NCI-H82 (cell line): ENCODE data around the gene CDYL.

Experiments
- DNase-seq: peaks from one replicate; lab custom pipeline; 2025; lab: John Stamatoyannopoulos, UW

CDYL gene

DNA sequence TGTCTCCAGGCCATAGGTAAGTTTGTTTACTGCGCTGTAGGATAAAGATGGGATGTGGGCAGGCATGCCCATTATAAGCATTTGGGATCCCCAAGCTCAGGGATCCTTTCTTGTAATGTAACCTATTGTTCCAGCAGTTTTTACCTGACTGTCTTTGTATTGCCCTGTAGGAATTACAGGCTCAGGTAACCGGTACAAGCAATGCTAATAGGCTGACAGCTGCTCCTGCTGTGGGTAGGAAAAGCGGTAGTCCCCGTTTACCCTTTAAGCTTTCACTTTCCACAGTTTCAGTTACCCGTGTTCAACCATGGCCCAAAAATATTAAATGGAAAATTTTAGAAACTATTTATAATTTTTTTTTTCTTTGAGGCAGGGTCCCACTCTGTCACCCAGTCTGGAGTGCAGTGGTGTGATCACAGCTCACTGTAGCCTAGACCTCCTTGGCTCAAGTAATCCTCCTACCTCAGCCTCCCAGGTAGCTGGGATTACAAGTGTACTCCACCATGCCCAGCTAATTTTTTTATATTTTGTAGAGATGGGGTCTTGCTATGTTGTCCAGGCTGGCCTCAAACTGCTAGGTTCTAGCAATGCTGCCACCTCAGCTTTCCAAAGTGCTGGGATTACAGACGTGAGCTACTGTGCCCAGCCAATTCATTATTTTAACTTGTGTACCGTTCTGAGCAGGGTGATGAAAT, 108.6 kb downstream of the CDYL start:
- DNase-seq: no peak

DNA sequence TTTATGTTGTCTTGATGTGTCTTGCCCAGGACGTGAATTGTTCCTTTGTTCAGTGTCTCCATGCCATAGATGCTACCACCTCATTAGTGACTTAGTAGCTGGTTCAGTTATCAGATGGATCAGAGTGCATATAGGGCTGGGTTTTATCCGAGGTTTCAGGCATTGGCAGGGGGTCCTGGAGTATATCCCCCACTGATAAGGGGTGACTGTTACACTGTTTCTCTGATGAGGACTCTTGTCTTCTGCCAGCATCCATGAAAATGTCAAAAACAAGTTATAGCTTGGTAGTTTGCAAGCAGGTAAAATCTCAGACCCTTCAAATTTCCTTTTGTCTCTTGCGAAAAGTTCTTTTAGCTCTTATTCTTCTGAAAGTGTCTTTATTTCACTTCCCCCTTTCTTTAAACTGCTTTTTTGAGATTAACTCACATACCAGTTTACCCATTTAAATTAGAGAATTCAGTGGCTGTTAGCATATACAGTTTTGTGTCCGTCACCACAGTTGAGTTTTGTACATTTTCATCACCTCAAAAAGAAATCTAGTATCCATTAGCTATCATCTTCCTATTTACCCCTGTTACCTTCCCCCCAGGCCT, 109.2 kb downstream of the CDYL start:
- DNase-seq: no peak

GRCh38 chr6:4888841-4889240, 112.6 kb downstream of the CDYL start:
- peak; percentile 18 for DNase-seq

DNA sequence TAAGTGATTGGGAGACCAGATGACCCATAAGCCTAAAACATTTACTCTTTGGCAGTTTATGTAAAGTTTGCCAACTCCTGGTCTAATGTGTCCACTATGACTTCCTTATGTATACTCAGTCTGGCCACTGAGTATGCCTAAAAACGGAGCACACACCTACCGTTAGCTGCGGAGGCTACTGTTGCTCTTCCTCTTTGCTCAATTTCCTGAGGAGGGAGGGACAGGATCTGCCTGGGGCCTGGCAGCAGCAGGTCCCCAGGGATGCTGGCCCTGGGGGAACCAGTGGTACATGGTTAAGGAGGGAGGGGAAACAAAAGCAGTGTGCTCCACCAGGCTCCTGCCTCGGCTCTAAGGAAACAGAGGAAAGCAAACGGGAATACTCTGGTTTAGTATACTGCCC, 113.5 kb downstream of the CDYL start:
- DNase-seq: peak; percentile 4

DNA sequence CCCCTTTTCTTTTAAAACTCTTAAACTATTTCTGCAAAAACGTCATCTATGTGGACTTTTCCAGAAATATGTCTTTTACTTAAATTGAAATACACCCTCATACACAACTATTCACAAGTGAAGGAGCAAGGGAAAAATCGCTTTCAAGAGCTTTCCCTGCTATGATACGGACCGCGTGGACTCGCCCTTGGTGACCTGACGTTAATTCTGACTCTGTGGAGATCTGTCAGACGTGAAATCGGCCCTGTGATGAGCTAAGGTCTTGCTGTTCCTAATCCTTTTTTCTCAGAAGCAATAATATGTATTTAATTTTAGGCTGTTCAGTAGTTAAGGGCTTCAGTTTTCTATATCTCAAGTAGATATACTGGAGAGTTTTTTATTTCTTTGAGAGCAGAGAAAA, 114.0 kb downstream of the CDYL start:
- no peak for DNase-seq

GRCh38 chr6:4890627-4891026, 114.4 kb downstream of the CDYL start:
- DNase-seq: no peak

GRCh38 chr6:4891141-4891540, 114.9 kb downstream of the CDYL start:
- DNase-seq: no peak

GRCh38 chr6:4892785-4893485, 116.7 kb downstream of the CDYL start:
- DNase-seq: no peak

- DNase-seq: no peak
Measured at GRCh38 chr6:4894049-4894448, 117.8 kb downstream of the CDYL start.

DNA sequence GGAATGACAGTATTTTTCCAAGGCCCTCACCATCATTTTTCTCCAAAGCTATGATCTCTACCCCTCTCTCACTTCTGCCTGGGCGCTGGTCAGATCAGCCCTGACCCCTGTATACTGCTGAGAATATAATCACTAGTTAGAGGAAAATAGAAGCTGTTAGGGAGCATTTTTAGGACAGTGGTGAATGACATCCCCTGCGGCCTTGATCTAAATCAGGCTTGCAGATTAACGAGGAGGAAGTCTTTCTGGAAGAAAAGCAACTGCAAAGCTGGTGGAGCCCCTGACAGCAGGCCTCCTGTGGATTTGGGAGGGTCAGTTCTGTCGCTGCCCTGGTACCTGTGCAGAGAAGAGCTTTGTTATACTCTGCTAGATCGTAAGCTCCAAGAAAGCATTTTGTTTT, 119.8 kb downstream of the CDYL start:
- no peak for DNase-seq

DNA sequence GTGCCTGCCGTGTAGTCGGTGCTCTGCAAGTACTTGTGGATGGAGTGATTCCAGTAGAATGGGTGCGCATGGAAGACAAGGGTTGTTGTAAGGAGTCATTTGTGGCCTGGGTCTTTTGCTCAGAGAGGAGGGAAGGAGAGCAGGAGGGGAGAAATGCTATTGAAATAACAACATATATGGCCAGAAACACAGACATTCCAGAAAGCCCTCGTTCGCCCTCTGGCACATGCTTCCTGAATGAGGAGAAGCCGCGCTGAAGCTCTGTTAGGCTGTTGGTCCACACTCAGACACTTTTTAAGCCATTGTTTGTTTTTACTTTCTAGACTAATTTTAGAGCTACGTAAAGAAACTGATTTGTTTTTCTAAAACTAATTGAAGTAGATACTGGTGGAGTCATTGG, 120.2 kb downstream of the CDYL start:
- DNase-seq: no peak

- no peak for DNase-seq
Measured at GRCh38 chr6:4899249-4900034, 123.2 kb downstream of the CDYL start.

DNA sequence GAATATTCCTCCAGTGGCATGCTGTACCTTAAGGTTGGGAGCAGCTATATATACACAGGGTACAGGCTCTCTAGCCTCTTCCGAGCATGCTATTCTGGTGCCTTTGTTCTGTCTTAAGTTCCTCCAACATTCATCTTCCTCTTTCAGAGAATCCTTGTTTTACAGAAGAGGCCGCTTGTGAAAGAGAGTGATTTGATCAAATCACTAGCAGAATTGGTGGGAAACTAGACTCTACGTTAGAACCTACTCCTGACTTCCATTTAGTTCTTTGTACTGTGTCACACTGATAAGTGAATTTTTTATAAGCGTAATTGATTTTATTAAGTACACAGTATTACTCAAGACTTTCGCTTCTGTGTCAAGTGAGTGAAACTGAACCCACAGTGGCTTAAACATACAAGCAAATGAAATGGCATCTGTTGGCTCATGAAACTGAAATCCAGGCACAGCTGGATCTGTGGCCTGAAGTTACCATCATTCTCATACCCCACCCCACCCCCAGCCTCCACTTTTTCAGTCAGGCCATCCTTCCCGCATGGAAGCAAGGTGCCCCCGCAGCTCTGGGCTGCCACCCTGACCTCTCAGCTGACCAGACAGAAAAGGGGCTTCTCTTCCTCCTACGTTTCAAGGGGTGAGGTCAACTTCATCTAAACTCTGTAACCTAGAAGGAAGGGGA, 125.3 kb downstream of the CDYL start:
- no peak for DNase-seq

- DNase-seq: no peak
Measured at GRCh38 chr6:4902363-4902762, 126.2 kb downstream of the CDYL start.

GRCh38 chr6:4903121-4903520, 126.9 kb downstream of the CDYL start:
- no peak for DNase-seq

DNA sequence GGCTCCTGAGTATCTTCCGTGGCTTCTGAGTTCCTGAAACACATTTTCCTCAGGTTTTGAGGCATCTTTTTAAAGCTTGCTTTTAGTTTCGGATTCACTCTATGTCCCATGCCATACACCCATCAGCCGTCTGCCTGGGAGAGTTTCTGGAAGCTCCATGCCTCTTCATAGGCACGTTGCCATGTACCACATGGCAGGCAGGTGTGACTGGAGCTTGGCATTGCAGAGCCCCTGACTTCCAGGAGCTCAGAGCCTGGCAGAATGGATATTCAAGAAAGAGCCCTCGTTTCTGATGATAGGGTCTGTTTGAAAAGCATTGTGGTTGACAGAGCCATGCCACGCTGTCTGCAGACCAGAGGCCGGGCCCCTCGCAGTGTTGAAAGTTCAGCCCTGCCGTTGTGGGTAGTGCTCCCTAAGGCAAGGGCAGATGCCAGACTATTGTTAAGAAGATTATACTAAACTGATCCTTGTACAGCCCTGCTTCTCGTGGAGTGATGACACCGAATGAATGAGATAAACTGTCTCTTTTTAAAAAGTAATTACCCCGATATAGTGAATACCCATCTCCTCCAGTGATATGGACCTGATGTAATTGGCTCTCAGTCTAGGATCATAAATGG, 127.7 kb downstream of the CDYL start:
- peak; percentile 87 for DNase-seq

- DNase-seq: peak; percentile 48
Measured at GRCh38 chr6:4904461-4905025, 128.3 kb downstream of the CDYL start.

DNA sequence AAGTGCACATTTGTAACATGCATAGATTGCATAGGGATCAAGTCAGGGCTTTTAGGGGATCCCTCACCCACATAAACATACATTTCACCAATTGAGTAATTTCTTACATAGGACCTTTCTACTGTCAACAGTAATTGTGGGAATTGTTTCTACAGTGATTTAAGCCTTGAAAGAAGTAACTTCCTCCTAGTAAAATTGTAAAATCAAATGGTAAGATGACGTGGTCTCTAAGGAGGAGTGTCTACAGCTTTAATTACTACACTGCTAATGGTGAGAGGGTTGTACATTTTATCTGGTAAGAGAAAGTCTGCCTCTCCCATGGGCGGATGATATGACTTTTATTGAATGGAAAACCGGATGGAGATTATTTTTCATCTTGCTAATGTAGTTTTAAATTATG, 129.6 kb downstream of the CDYL start:
- DNase-seq: no peak

DNA sequence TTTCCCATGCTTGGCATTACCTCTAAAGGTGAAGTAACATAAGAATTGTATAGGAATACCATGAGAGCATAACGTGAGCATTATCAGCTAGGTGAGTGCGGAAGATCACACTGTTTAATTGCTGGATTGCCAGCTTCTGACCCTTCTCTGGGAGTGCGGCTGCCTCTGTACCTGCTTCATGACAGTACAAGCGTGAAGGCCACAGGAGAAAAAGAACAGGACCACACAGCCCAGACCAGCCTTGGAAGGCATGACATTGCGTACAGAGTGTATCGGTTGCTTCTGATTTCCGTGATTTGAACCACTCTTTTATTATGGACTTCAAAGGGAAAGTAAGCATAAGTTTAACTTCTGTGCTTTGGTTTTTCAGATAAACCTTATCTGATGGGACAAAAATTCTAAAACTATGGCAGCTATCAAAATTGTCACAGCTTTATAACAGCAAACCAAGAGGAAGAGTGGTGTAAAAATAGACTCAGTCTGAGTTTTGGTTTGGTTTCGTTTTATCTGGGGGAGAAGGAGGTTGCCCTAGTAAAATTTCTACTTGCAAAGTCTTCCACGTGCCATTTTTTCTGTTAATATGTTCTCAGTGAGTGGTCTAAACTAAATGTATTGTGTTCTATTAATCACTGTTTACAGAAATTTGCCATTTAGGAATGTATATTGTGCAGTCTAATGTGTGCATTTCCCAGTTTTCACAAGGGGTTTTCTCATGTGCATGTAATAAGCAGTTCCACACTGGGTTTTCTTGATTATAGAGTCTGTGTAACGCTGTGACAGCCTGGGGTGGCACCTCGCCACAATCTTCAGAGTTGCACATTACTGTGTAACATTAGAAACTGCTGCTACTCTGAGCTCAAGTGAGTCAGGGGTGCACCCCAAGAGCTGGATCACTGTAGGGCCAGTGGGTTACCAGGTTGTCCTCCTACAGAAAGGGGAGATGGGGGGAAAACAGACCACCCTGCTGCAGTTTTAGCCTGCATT, 130.4 kb downstream of the CDYL start:
- DNase-seq: no peak

- DNase-seq: no peak
Measured at GRCh38 chr6:4907602-4908001, 131.4 kb downstream of the CDYL start.
